GM23248 (cell line): Measurements from ENCODE around the gene LRP6. TPM values are rescaled to one million over a fixed set of nuclear protein-coding genes. Genes with fewer than 3 reads are reported as not detected.

Experiments
- DNase-seq: peaks from one replicate; pipeline ENCODE4 v3.0.0-alpha.2; 2015
- H2AFZ ChIP-seq: fragments of 200-600 bp; sonication (generic); 2 replicates; pipeline ENCODE4 v1.6.1; 2016; ENCODE audit warnings: antibody characterized with exemption
- H3F3A ChIP-seq: fragments of 200-600 bp; sonication (generic); 2 replicates; pipeline ENCODE4 v1.6.1; 2016; ENCODE audit warnings: mild to moderate bottlenecking, antibody characterized with exemption, mixed run types; ENCODE audit not compliant: insufficient read depth
- H3K27ac ChIP-seq: fragments of 200-600 bp; sonication (generic); 2 replicates; pipeline ENCODE4 v1.5.1; 2016; ENCODE audit warnings: mild to moderate bottlenecking
- H3K27me3 ChIP-seq: fragments of 200-600 bp; sonication (generic); replicated peaks from 2 replicates; pipeline ENCODE4 v1.6.1; 2016; ENCODE audit warnings: mild to moderate bottlenecking; ENCODE audit not compliant: insufficient read depth
- H3K36me3 ChIP-seq: fragments of 200-600 bp; sonication (generic); 2 replicates; pipeline ENCODE4 v1.6.1; 2016; ENCODE audit warnings: low read depth, mild to moderate bottlenecking
- H3K4me1 ChIP-seq: fragments of 200-600 bp; sonication (generic); 2 replicates; pipeline ENCODE4 v1.6.1; 2016; ENCODE audit warnings: mild to moderate bottlenecking; ENCODE audit not compliant: insufficient read depth
- H3K4me2 ChIP-seq: fragments of 200-600 bp; sonication (generic); one replicate; pipeline ENCODE4 v1.6.1; 2016; ENCODE audit warnings: mild to moderate bottlenecking; ENCODE audit not compliant: unreplicated experiment
- H3K4me3 ChIP-seq: fragments of 200-600 bp; sonication (generic); 2 replicates; pipeline ENCODE4 v1.5.1; 2016; ENCODE audit warnings: mild to moderate bottlenecking
- H3K79me2 ChIP-seq: fragments of 200-600 bp; sonication (generic); 2 replicates; pipeline ENCODE4 v1.6.1; 2016; ENCODE audit warnings: mild to moderate bottlenecking; ENCODE audit not compliant: insufficient read depth
- H3K9ac ChIP-seq: fragments of 200-600 bp; sonication (generic); 2 replicates; pipeline ENCODE4 v1.6.1; 2016; ENCODE audit warnings: mild to moderate bottlenecking
- H3K9me2 ChIP-seq: fragments of 200-600 bp; sonication (generic); 2 replicates; pipeline ENCODE4 v1.6.1; 2016; ENCODE audit warnings: mixed run types, mild to moderate bottlenecking, moderate library complexity; ENCODE audit not compliant: insufficient read depth
- H3K9me3 ChIP-seq: fragments of 200-600 bp; sonication (generic); one replicate; pipeline ENCODE4 v1.6.1; 2017; ENCODE audit warnings: low read depth
- H4K20me1 ChIP-seq: fragments of 200-600 bp; sonication (generic); 2 replicates; pipeline ENCODE4 v1.6.0; 2016; ENCODE audit not compliant: insufficient read depth
- EZH2 ChIP-seq: fragments of 200-600 bp; sonication (generic); IDR thresholded peaks from 2 replicates; pipeline ENCODE4 v1.6.1; 2018; ENCODE audit warnings: antibody characterized with exemption, mild to moderate bottlenecking; ENCODE audit not compliant: insufficient read depth, poor library complexity, severe bottlenecking
- EZH2phosphoT487 ChIP-seq: fragments of 200-600 bp; sonication (generic); IDR thresholded peaks from 2 replicates; pipeline ENCODE4 v1.6.1; 2018; ENCODE audit warnings: antibody characterized with exemption, moderate library complexity, mild to moderate bottlenecking, low read depth; ENCODE audit not compliant: insufficient read depth
- WGBS, 2 experiments: methylation state at CpG; one replicate each; pipeline ENCODE4 v1.1.6; 2015 to 2017; ENCODE audit warnings: low lambda C conversion rate in 2 of 2, low coverage in 1 of 2; ENCODE audit errors: missing lambda C conversion rate in 2 of 2; 5-methylcytosine and 5-hydroxymethylcytosine counted together
- in situ Hi-C: fragments of 300-500 bp; cut with MboI; formaldehyde crosslinking; loops from 2 replicates; pipeline ENCODE4 v1.15.0; 2020
- polyA plus RNA-seq: library from polyadenylated mRNA; unstranded; fragments of >200 nt; fragmentation: Nextera tagmentation; extraction: Ambion mirVana; gene quantifications from 2 replicates; pipeline ENCODE4 v1.2.1, GENCODE V29; 2016
- total RNA-seq: library from RNA; depleted of rRNA; stranded (reverse); fragments of >200 nt; shearing (Covaris generic); gene quantifications from 2 replicates; pipeline ENCODE4 v1.2.3, GENCODE V29; 2014

Gene LRP6
- total and polyA plus RNA-seq, 2 experiments from 2014 or later, result 10.3 to 20.1 TPM

GRCh38 chr12:12182703-12183365 is 84.0 kb downstream of the LRP6 start:
- 30 to 31% methylated on average over 1 of the region's 1 CpG for WGBS, 2 experiments

GRCh38 chr12:12181511-12181910 is 85.3 kb downstream of the LRP6 start:
- Histone ChIP-seq H4K20me1 (no peaks in the 10 kb centered on the region), H2AFZ (no peak overlapping the region), H3K4me2 (peak overlapping the region; percentile 6), H3F3A (peaks cover 16% of the 10 kb centered on the region), H3K79me2 (no peaks in the 10 kb centered on the region), H3K27me3 (no peaks in the 10 kb centered on the region), H3K36me3 (no peaks in the 10 kb centered on the region), H3K27ac (peak overlapping the region; percentile 34; the same call in 1 of the 2 replicates), H3K9ac (no peak overlapping the region), H3K4me3 (no peak overlapping the region), H3K9me3 (no peaks in the 10 kb centered on the region), H3K4me1 (peaks cover 42% of the 10 kb centered on the region), H3K9me2 (no peaks in the 10 kb centered on the region)
- TF ChIP-seq EZH2, result no peak
- TF ChIP-seq EZH2phosphoT487, result no peak
- WGBS, 2 experiments, result 89 to 97% methylated on average over 1 of the region's 1 CpG
- in situ Hi-C loops, result no loop called here
- DNase-seq, result peak; percentile 76

More at GRCh38 chr12:12182703-12183365, 84.0 kb downstream of the LRP6 start:
- Histone ChIP-seq H3K27ac (0 out of 2 replicates have a peak overlapping the region, but pooled peaks have one; percentile 15), H3K79me2 (0 out of 2 replicates have a peak, but pooled peaks cover 1% of the 10 kb centered on the region), H3K4me1 (peaks cover 42% of the 10 kb centered on the region), H3K9me3 (no peaks in the 10 kb centered on the region), H3K9me2 (no peaks in the 10 kb centered on the region), H3K9ac (no peak overlapping the region), H4K20me1 (no peaks in the 10 kb centered on the region), H3K36me3 (no peaks in the 10 kb centered on the region), H3K27me3 (no peaks in the 10 kb centered on the region), H3K4me2 (peak overlapping the region; percentile 44), H3F3A (peaks cover 16% of the 10 kb centered on the region), H3K4me3 (no peak overlapping the region), H2AFZ (no peak overlapping the region)
- DNase-seq, result peak; percentile 51
- TF ChIP-seq EZH2phosphoT487 (no peak), EZH2 (no peak)
- in situ Hi-C loops, result no loop called here

- Histone ChIP-seq H3K9me3 (no peaks in the 10 kb centered on the region), H3K4me1 (peaks cover 42% of the 10 kb centered on the region), H3K36me3 (no peaks in the 10 kb centered on the region), H3F3A (peaks cover 16% of the 10 kb centered on the region), H3K4me2 (peak overlapping the region; percentile 6), H3K27me3 (no peaks in the 10 kb centered on the region), H3K27ac (peak overlapping the region; percentile 34), H3K79me2 (0 out of 2 replicates have a peak, but pooled peaks cover 4% of the 10 kb centered on the region), H4K20me1 (no peaks in the 10 kb centered on the region), H3K9me2 (no peaks in the 10 kb centered on the region), H3K4me3 (no peak overlapping the region), H2AFZ (0 out of 2 replicates have a peak overlapping the region, but pooled peaks have one; percentile 8), H3K9ac (0 out of 2 replicates have a peak overlapping the region, but pooled peaks have one; percentile 8)
- in situ Hi-C loops, result no loop called here
- WGBS, 2 experiments, result 50 to 51% methylated on average over 1 of the region's 1 CpG
- no peak for TF ChIP-seq EZH2
- TF ChIP-seq EZH2phosphoT487, result no peak
- DNase-seq, result peak; percentile 26
These were observed 86.3 kb downstream of the LRP6 start for GRCh38 chr12:12180575-12180974.

- Histone ChIP-seq H4K20me1 (no peaks in the 10 kb centered on the region), H3K27ac (peak overlapping the region; percentile 34), H3F3A (peaks cover 16% of the 10 kb centered on the region), H3K4me3 (no peak overlapping the region), H3K79me2 (0 out of 2 replicates have a peak, but pooled peaks cover 4% of the 10 kb centered on the region), H3K4me1 (peaks cover 42% of the 10 kb centered on the region), H3K9me2 (no peaks in the 10 kb centered on the region), H2AFZ (0 out of 2 replicates have a peak overlapping the region, but pooled peaks have one; percentile 8), H3K9me3 (no peaks in the 10 kb centered on the region), H3K9ac (0 out of 2 replicates have a peak overlapping the region, but pooled peaks have one; percentile 8), H3K4me2 (no peak overlapping the region), H3K36me3 (no peaks in the 10 kb centered on the region), H3K27me3 (no peaks in the 10 kb centered on the region)
- TF ChIP-seq EZH2phosphoT487, result no peak
- no peak for TF ChIP-seq EZH2
- in situ Hi-C loops, result no loop called here
- DNase-seq, result no peak
- 20 to 30% methylated on average over 1 of the region's 1 CpG for WGBS, 2 experiments
These were observed 86.7 kb downstream of the LRP6 start for GRCh38 chr12:12180136-12180535.
